Ascending aorta (tissue), 2 donors: ENCODE measurements around the gene ABCB6. TPM values are rescaled to one million over a fixed set of nuclear protein-coding genes. Genes with fewer than 3 reads are reported as not detected.

Experiments
- DNase-seq, 2 donors: peaks; one replicate each; pipeline ENCODE4 v3.0.0-alpha.2; 2019; ENCODE audit warnings: low spot score in 2 of 2
- H3K27ac ChIP-seq, 2 donors: fragments of 200-600 bp; sonication (generic); one replicate each; pipeline ENCODE4 v1.5.1; 2016 to 2017; ENCODE audit warnings: mild to moderate bottlenecking in 1 of 2
- H3K27me3 ChIP-seq: fragments of 200-600 bp; sonication (generic); one replicate; pipeline ENCODE4 v1.5.1; 2017
- H3K36me3 ChIP-seq, 2 donors: fragments of 200-600 bp; sonication (generic); one replicate each; pipeline ENCODE4 v1.5.1; 2016
- H3K4me1 ChIP-seq, 2 donors: fragments of 200-600 bp; sonication (generic); one replicate each; pipeline ENCODE4 v1.5.1; 2016 to 2017; ENCODE audit warnings: mild to moderate bottlenecking in 1 of 2
- H3K4me3 ChIP-seq, 2 donors: fragments of 200-600 bp; sonication (generic); one replicate each; pipeline ENCODE4 v1.5.1; 2016 to 2017; ENCODE audit warnings: mild to moderate bottlenecking in 1 of 2
- H3K9me3 ChIP-seq, 2 donors: fragments of 200-600 bp; sonication (generic); one replicate each; pipeline ENCODE4 v1.5.1; 2016
- CTCF ChIP-seq, 3 experiments: fragments of 200-600 bp in 2 of 3; fragments of 450-650 bp in 1 of 3; sonication (generic) in 2 of 3; IDR thresholded peaks; one replicate each; pipeline ENCODE4 v1.5.1; 2016 to 2019; ENCODE audit warnings: antibody characterized with exemption in 3 of 3, mild to moderate bottlenecking in 1 of 3, moderate library complexity in 1 of 3
- intact Hi-C: fragments of 100-400 bp; cut with DNase I; formaldehyde crosslinking; loops from one replicate; pipeline ENCODE4 v1.15.1; 2023
- total RNA-seq: library from RNA; depleted of rRNA; stranded (reverse); fragments of >200 nt; gene quantifications from one replicate; pipeline ENCODE4 v1.1.0, GENCODE V29; 2016

Gene ABCB6
- total RNA-seq, 1 donor from 2014 or later = 17.9 TPM

- Histone ChIP-seq H3K4me1 (peaks cover 4 to 22% of the 10 kb centered on the region in 2 donors), H3K36me3 (peaks cover 48 to 57% of the 10 kb centered on the region in 2 donors), H3K4me3 (peak within 1 kb of the TSS; percentile 91 to 99), H3K9me3 (no peaks in the 10 kb centered on the region), H3K27ac (peak within 1 kb of the TSS; percentile 97 to 98), H3K27me3 (no peaks in the 10 kb centered on the region)
- DNase-seq = peak; percentile 52 to 93
- TF ChIP-seq CTCF (IDR thresholded peaks at IDR 0.05) = peak in 1 of 3 experiments; percentile 7
- intact Hi-C loops = loop anchor here (1.0 to 5.0 kb wide), 4 partner anchors 17 to 210 kb away; partner anchors contain the start of genes ANKZF1, ATG9A, DNPEP and NHEJ1
These were observed 41.8 kb downstream of the ABCB6 start, which contains the start of gene CNPPD1 for GRCh38 chr2:219176818-219177551. Gene CNPPD1, minus strand, starts transcription at chr2:219176925. Its CDS starts 97 bp downstream, at chr2:219176828.

- intact Hi-C loops = loop anchor here (1.0 to 5.0 kb wide), 3 partner anchors 53 to 211 kb away; partner anchors contain the start of genes ANKZF1, ATG9A, DNPEP and TUBA4A
- DNase-seq = peak; percentile 44 to 78
- TF ChIP-seq CTCF (IDR thresholded peaks at IDR 0.05) = peak in 1 of 3 experiments; percentile 14
- Histone ChIP-seq H3K4me1 (peaks cover 4 to 27% of the 10 kb centered on the region in 2 donors), H3K4me3 (peak overlapping the region; percentile 91 to 99), H3K9me3 (no peaks in the 10 kb centered on the region), H3K36me3 (peaks cover 40 to 49% of the 10 kb centered on the region in 2 donors), H3K27ac (peak overlapping the region; percentile 97 to 98), H3K27me3 (no peaks in the 10 kb centered on the region)
These were observed 42.6 kb downstream of the ABCB6 start for GRCh38 chr2:219175928-219176817.

GRCh38 chr2:219175486-219175885, 43.3 kb downstream of the ABCB6 start:
- Histone ChIP-seq H3K9me3 (no peaks in the 10 kb centered on the region), H3K4me1 (peaks cover 4 to 32% of the 10 kb centered on the region in 2 donors), H3K27ac (peak overlapping the region in 1 of 2 donors; percentile 98), H3K27me3 (no peaks in the 10 kb centered on the region), H3K4me3 (peak overlapping the region; percentile 91 to 99), H3K36me3 (peaks cover 33 to 42% of the 10 kb centered on the region in 2 donors)
- DNase-seq = no peak
- intact Hi-C loops = loop anchor here (5.0 kb wide), 1 partner anchor 212 kb away; the partner anchor contains the start of gene DNPEP
- no peak for TF ChIP-seq CTCF (IDR thresholded peaks at IDR 0.05)

- intact Hi-C loops = loop anchor here (5.0 kb wide), 1 partner anchor 212 kb away; the partner anchor contains the start of gene DNPEP
- Histone ChIP-seq H3K27ac (no peak overlapping the region), H3K36me3 (peaks cover 26 to 35% of the 10 kb centered on the region in 2 donors), H3K4me3 (no peak overlapping the region), H3K4me1 (peaks cover 4 to 32% of the 10 kb centered on the region in 2 donors), H3K27me3 (no peaks in the 10 kb centered on the region), H3K9me3 (no peaks in the 10 kb centered on the region)
- no peak for TF ChIP-seq CTCF (IDR thresholded peaks at IDR 0.05)
- no peak for DNase-seq
These were observed 44.0 kb downstream of the ABCB6 start for GRCh38 chr2:219174801-219175200.

- H3K4me3 ChIP-seq = no peak overlapping the region
- H3K36me3 ChIP-seq = peaks cover 23 to 32% of the 10 kb centered on the region in 2 donors
- H3K27ac ChIP-seq = no peak overlapping the region
- TF ChIP-seq CTCF (IDR thresholded peaks at IDR 0.05) = no peak
- intact Hi-C loops = no loop called here
- H3K4me1 ChIP-seq = peaks cover 4 to 26% of the 10 kb centered on the region in 2 donors
- no peaks in the 10 kb centered on the region for H3K27me3 ChIP-seq
- DNase-seq = no peak
- H3K9me3 ChIP-seq = no peaks in the 10 kb centered on the region
These were observed 44.6 kb downstream of the ABCB6 start for GRCh38 chr2:219174146-219174545.
